Activated CD8-positive, alpha-beta memory T cell treated with anti-CD3 and anti-CD28 coated beads for 48 hours (primary cell): ENCODE measurements around the gene CD320.

ENCODE experiments used
- DNase-seq, 3 experiments: peaks; one replicate each; pipeline ENCODE4 v3.0.0-alpha.2; 2020; ENCODE audit warnings: low read depth in 2 of 3, low spot score in 2 of 3

Gene CD320

GRCh38 chr19:8255426-8256125, 52.6 kb downstream of the CD320 start:
- no peak for DNase-seq

- no peak for DNase-seq
These were observed 53.7 kb downstream of the CD320 start for GRCh38 chr19:8254286-8255001.

GRCh38 chr19:8253678-8254077, 54.5 kb downstream of the CD320 start:
- DNase-seq: no peak

GRCh38 chr19:8252922-8253589, 55.1 kb downstream of the CD320 start:
- peak; percentile 48 to 86 (median 80) for DNase-seq
